K562 (cell line): Measurements from ENCODE around the gene PCDHGA7. TPM values are rescaled to one million over a fixed set of nuclear protein-coding genes. Genes with fewer than 3 reads are reported as not detected.

Experiments
- ERF ChIP-seq: fragments of 450-650 bp; formaldehyde crosslinking; IDR thresholded peaks from 2 replicates; pipeline ENCODE4 v1.4.0; 2020; ENCODE audit warnings: mild to moderate bottlenecking, mixed read lengths
- EWSR1 ChIP-seq: fragments of 450-650 bp; IDR thresholded peaks from 2 replicates; pipeline ENCODE4 v1.6.1; 2018; ENCODE audit warnings: borderline replicate concordance, mild to moderate bottlenecking, low read depth, moderate library complexity; ENCODE audit not compliant: partially characterized antibody
- POLR3G ChIP-seq: IDR thresholded peaks from 2 replicates; pipeline ENCODE4 v1.6.1; 2011; ENCODE audit not compliant: insufficient read length, insufficient replicate concordance; ENCODE audit errors: extremely low read depth
- ZKSCAN1 ChIP-seq: fragments of 150-350 bp; IDR thresholded peaks from 2 replicates; pipeline ENCODE4 v1.6.1; 2016; ENCODE audit warnings: low read depth, low read length
- polyA plus RNA-seq, 8 experiments: library from polyadenylated mRNA; depleted of rRNA in 4 of 8; stranded (reverse) in 5 of 8; unstranded in 3 of 8; fragments of >200 nt; fragmentation: Nextera tagmentation in 2 of 8; fragmentation: Illumina TruSeq in 1 of 8; extraction: Ambion mirVana in 2 of 8; extraction: Trizol in 1 of 8; gene quantifications; 2 replicates each; pipeline versions ENCODE4 v1.2.1 to v1.2.3, GENCODE V29; 2011 to 2014; ENCODE audit warnings: inconsistent platforms in 1 of 8, missing spikeins in 1 of 8
- total RNA-seq, 7 experiments: library from RNA; depleted of rRNA in 6 of 7; stranded (reverse); fragments of >200 nt in 6 of 7; fragmentation: Illumina TruSeq in 2 of 7; extraction: Trizol in 2 of 7; gene quantifications; 2 replicates each; pipeline versions ENCODE4 v1.2.1 to v1.2.3, GENCODE V29; 2011 to 2021; ENCODE audit warnings: low replicate concordance in 1 of 7
- TF ChIP-seq, protein P1 (sequence below): fragments of 450-650 bp; IDR thresholded peaks from 2 replicates; pipeline ENCODE4 v1.7.1; 2018; ENCODE audit warnings: mild to moderate bottlenecking, low read depth; ENCODE audit not compliant: partially characterized antibody
- TF ChIP-seq, protein P2 (sequence below): fragments of 450-650 bp; IDR thresholded peaks from 2 replicates; pipeline ENCODE4 v1.6.1; 2017; ENCODE audit warnings: antibody characterized with exemption

The PCDHGA7 gene
- total and polyA plus RNA-seq, 9 of the 15 experiments (the other 6 are each of a cell fraction or from before 2014, with no cell fraction given), result 0.03 to 0.11 (median 0.06) TPM; not detected in 5

DNA sequence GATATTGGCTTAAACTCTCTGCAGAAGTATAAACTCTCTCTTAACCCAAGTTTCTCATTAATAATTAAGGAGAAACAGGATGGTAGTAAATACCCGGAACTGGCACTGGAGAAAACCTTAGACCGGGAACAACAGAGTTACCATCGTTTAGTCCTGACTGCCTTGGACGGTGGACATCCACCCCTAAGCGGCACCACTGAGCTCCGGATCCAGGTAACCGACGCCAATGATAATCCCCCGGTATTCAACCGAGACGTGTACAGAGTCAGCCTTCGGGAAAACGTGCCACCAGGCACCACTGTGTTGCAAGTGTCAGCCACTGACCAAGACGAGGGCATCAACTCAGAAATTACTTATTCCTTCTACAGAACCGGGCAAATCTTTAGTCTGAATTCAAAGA is 16.1 kb downstream of the PCDHGA7 start (continued):
- TF ChIP-seq, protein P1, sequence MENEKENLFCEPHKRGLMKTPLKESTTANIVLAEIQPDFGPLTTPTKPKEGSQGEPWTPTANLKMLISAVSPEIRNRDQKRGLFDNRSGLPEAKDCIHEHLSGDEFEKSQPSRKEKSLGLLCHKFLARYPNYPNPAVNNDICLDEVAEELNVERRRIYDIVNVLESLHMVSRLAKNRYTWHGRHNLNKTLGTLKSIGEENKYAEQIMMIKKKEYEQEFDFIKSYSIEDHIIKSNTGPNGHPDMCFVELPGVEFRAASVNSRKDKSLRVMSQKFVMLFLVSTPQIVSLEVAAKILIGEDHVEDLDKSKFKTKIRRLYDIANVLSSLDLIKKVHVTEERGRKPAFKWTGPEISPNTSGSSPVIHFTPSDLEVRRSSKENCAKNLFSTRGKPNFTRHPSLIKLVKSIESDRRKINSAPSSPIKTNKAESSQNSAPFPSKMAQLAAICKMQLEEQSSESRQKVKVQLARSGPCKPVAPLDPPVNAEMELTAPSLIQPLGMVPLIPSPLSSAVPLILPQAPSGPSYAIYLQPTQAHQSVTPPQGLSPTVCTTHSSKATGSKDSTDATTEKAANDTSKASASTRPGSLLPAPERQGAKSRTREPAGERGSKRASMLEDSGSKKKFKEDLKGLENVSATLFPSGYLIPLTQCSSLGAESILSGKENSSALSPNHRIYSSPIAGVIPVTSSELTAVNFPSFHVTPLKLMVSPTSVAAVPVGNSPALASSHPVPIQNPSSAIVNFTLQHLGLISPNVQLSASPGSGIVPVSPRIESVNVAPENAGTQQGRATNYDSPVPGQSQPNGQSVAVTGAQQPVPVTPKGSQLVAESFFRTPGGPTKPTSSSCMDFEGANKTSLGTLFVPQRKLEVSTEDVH, result no peak
- no peak for TF ChIP-seq POLR3G
- TF ChIP-seq EWSR1, result no peak
- TF ChIP-seq, protein P2, sequence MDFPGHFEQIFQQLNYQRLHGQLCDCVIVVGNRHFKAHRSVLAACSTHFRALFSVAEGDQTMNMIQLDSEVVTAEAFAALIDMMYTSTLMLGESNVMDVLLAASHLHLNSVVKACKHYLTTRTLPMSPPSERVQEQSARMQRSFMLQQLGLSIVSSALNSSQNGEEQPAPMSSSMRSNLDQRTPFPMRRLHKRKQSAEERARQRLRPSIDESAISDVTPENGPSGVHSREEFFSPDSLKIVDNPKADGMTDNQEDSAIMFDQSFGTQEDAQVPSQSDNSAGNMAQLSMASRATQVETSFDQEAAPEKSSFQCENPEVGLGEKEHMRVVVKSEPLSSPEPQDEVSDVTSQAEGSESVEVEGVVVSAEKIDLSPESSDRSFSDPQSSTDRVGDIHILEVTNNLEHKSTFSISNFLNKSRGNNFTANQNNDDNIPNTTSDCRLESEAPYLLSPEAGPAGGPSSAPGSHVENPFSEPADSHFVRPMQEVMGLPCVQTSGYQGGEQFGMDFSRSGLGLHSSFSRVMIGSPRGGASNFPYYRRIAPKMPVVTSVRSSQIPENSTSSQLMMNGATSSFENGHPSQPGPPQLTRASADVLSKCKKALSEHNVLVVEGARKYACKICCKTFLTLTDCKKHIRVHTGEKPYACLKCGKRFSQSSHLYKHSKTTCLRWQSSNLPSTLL, result no peak
- no peak for TF ChIP-seq ZKSCAN1
- no peak for TF ChIP-seq ERF
- TF ChIP-seq, all 486 proteins: peak for 0
